ENCODE data around the gene CYREN. TPM values are rescaled to one million over a fixed set of nuclear protein-coding genes. Genes with fewer than 3 reads are reported as not detected.
A peak's percentile ranks its signal among the peaks of the same experiment; 100 is the strongest.
"Not testable (repeated sequence)": the region's sequence is repeated elsewhere in the genome, so short reads cannot be mapped to it uniquely, and the experiment has no call there.

CYREN gene, protein sequence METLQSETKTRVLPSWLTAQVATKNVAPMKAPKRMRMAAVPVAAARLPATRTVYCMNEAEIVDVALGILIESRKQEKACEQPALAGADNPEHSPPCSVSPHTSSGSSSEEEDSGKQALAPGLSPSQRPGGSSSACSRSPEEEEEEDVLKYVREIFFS
- total RNA-seq: 10 to 100 TPM; 51.7 to 54.4 TPM

DNA sequence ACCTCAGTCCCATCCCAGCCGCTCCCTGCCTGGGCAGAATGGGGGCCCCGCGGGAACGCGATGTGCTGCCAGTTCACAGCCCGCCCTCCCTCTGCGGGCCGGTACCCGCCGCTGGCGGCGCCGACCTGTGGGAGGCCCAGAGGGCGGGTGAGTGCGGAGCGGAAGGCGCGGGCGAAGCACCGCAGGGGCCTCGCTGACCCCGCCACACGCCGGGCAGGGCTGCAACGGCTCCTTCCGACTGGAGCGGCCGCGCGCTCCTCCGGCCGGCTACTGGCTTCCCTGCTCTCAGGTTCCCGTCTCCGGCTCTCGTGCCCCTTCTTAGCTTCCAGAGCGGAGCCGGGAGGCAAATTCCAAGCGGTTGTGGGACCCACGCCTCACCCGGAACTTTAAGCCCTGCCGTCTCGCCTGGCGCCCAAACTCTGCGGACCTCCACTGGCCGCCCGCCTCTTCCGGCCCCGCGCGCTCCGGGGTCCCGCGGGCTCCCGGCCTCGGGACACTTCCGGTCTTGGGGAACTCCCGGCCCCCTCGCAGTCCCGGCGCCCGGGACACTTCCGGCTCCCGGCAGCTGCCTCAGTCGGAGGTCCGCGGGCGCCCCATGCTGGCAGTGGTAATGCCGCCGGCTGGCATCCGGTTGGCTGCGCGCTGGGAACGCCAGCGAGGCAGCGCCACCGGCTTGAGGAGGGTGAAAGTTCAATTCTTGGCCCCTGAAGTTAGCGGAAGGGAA, at the start of gene CYREN:
Gene CYREN (minus strand): TSS at position 434 of the 724 bp plus-strand sequence. CDS start 1,785 bp downstream, outside the sequence.
- no peaks in the 10 kb centered on the region for H3K9me3 Mint-ChIP-seq
- peaks cover 48% of the 10 kb centered on the region for H3K4me1 Mint-ChIP-seq
- peak within 1 kb of the TSS; percentile 97 for H3K27ac Mint-ChIP-seq
- H3K36me3 Mint-ChIP-seq: peaks cover 48% of the 10 kb centered on the region
- DNase-seq: peak; percentile 95
- no peaks in the 10 kb centered on the region for H3K27me3 Mint-ChIP-seq
- peak within 1 kb of the TSS; percentile 93 for H3K4me3 Mint-ChIP-seq

DNA sequence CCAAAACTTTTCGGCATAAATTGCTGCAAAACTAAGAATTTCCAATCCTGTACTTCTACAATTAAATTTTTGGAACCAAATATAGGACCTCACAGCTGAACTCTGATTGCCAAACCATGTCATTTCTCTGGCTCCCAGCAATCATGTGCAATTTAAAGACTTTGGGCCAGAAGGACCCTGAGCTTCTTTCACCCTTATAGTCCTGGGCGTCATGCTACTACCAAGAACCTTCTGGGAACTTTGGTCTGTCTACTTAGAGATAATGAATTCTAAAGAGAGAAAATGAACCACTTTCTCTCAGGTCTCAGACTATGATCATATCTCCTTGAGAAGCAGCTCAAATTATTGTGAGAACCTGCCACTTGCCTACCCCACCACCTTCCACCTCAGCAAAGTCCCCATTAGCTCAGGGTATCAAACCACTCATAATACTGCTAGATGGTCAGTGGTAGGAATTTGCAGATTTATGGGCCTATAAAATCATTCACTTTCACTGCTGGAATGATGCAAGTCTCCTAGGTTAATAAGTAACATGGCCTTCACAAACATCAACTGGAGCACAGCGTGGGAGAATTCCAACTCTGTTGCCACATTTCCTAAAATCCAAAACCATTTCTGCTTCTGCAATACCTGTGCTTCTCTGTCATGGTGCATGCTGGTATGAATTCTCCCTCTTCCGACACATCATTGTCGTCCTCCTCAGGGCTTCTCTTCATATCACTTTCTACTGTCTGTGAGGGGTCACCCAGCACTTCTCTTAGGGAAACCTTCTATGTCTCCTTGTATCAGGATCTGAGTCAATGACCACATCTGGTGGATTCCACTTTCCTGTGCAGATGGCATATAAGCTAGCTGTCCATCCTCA, 47.4 kb upstream of the CYREN start:
- H3K27ac Mint-ChIP-seq: no peak overlapping the region
- H3K36me3 Mint-ChIP-seq: no peaks in the 10 kb centered on the region
- H3K27me3 Mint-ChIP-seq: no peaks in the 10 kb centered on the region
- H3K4me3 Mint-ChIP-seq: no peak overlapping the region
- DNase-seq: no peak
- H3K9me3 Mint-ChIP-seq: peaks cover 3% of the 10 kb centered on the region
- no peaks in the 10 kb centered on the region for H3K4me1 Mint-ChIP-seq

DNA sequence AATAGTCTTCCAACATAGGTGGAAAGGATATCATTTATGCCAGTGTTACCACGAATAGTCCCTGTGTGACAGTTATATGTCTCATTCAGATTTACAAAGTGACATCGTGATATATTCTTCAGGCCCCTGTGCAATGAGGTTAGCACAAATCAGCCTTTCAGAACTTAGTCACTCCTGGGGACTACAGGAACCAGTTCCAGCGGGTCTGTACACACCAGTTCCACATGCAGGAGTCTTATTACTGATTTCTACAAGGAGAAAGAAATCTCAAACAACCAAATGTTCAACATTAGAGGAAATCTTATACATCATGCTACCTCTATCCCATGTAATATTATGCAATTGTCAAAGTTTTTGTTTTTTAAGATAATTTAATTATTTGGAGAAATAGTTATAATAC, 45.2 kb upstream of the CYREN start:
- Mint-ChIP-seq H3K4me3 (no peak overlapping the region), H3K9me3 (no peaks in the 10 kb centered on the region), H3K27ac (no peak overlapping the region), H3K36me3 (no peaks in the 10 kb centered on the region), H3K27me3 (no peaks in the 10 kb centered on the region), H3K4me1 (peaks cover 3% of the 10 kb centered on the region)
- no peak for DNase-seq

DNA sequence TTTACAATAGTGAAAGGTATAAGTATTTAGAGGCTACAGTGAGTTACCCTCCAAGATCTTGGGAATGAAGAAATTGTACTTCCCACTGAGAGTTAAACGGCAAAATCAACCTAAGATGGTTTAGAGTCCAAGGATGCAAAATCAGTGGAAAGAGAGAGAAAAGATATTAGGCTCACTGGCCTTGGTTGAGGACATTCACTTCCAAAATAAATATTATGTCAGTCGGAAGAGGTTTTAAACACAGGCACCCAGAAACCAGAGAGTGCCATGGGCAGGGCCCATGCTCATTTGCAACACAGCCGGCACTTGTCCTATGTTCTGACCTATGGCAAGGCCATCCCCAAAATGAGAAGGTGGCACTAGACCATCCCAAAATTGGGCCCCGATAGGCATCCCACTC, 44.7 kb upstream of the CYREN start:
- Mint-ChIP-seq H3K27ac (no peak overlapping the region), H3K4me1 (peaks cover 8% of the 10 kb centered on the region), H3K27me3 (no peaks in the 10 kb centered on the region), H3K4me3 (no peak overlapping the region), H3K9me3 (no peaks in the 10 kb centered on the region), H3K36me3 (no peaks in the 10 kb centered on the region)
- no peak for DNase-seq

DNA sequence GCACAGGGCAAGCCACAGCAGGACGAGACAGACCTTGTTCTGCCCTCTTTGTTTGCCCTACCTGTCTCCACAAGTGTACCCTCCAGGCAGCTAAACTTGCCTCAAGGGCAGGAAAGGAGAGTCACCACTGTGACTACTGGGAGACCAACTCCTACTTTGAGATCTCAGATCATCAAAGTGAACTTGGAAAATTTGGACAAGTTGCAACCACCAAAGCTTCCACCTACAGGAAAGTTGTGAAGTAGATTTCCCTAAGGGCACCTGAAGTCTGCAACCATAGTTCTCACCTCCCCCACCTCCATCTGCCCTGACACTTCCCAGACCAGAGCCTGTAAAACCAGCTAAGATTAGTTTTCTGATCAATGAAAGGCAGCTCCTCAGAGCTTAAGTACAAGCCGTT, 43.3 kb upstream of the CYREN start:
- H3K4me3 Mint-ChIP-seq: no peak overlapping the region
- H3K36me3 Mint-ChIP-seq: no peaks in the 10 kb centered on the region
- DNase-seq: no peak
- peaks cover 19% of the 10 kb centered on the region for H3K4me1 Mint-ChIP-seq
- H3K27ac Mint-ChIP-seq: no peak overlapping the region
- no peaks in the 10 kb centered on the region for H3K27me3 Mint-ChIP-seq
- no peaks in the 10 kb centered on the region for H3K9me3 Mint-ChIP-seq

DNA sequence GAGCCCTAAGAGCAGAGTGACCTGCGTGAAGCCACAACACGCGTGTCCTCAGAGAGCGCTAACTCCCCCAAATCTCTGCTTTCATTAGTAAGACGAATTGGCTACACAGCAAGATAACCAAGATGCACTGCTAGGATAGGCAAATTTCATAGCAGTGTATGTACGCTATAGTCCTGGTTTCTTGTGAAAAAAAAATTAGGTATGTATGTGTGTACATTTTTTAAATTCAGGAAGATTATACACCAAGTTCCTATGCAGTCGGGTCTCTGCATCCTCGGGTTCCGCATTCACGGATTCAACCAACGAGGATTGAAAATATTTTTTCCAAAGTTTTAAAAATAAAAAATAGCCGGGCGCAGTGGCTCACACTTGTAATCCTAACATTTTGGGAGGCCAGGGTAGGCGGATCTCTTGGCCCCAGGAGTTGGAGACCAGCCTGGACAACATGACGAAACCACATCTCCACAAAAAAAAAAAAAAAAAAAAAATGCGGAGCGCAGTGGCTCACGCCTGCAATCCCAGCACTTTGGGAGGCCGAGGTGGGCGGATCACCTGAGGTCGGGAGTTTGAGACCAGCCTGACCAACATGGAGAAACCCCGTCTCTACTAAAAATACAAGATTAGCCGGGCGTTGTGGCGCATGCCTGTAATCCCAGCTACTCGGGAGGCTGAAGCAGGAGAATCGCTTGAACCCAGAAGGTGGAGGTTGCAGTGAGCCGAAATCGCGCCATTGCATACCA, 41.6 kb upstream of the CYREN start:
- H3K4me3 Mint-ChIP-seq: peak overlapping the region; percentile 85
- DNase-seq, H3K36me3 Mint-ChIP-seq, H3K27me3 Mint-ChIP-seq, H3K9me3 Mint-ChIP-seq: not testable (repeated sequence)
- peaks cover 33% of the 10 kb centered on the region for H3K4me1 Mint-ChIP-seq
- peak overlapping the region; percentile 80 for H3K27ac Mint-ChIP-seq

DNA sequence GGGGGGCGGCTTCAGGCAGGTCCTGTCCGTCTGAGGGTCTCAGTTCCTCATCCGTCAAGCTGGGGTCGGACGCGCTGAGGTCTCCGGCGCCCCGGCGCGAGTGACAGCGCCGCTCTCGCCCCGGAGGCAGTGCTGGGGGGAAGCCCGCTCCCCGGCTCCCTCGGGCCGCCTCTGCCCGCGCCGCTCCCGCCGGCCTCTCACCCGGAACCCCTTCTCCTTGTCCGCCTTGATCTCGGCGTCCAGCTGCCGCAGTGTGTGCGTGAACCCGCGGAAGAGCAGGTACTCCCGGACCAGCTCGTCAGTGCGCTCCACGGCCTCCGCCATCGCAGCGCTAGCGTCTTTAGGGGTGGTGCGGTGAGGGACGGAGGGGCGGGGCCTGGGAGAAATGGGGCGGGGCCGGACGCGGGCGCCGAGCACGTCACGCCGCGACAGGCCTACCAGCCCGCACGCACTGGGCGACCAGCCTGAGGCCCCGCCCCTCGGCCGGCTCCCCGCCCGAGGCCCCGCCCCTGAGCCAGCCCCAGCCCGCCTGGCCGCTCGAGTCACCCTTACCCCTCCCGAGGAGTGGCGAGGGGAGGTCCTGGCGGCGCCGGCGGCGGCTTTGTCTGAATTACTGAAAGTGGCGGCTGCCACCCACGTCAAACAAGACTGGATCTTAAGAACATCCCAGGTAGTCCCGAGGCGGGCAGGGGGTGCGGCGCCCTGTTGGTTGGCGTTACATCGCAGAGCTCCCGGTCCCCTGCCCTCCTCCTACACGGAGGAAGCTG, 40.9 kb upstream of the CYREN start, which contains the start of gene WDR91:
Gene WDR91 (minus strand): TSS at position 348 of the 767 bp plus-strand sequence. CDS start 24 bp downstream, at position 324.
- Mint-ChIP-seq H3K27ac (peak within 1 kb of the TSS; percentile 95), H3K27me3 (no peaks in the 10 kb centered on the region), H3K36me3 (no peaks in the 10 kb centered on the region)

DNA sequence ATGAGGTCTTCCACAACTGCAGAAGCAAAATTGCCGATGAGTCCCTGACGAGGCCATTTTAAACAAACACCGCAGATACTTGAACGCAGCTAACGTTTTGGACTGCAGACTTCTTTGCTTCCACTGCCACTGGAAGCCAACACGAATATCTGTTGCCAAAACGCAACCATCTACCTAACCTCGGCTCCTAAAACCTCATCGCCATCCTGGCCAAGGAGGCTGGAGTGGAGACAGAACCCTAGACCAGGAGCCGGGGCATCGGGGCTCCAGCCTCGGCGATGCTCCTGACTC, 40.3 kb upstream of the CYREN start:
- Mint-ChIP-seq H3K27me3 (no peaks in the 10 kb centered on the region), H3K4me1 (peaks cover 43% of the 10 kb centered on the region), H3K9me3 (no peaks in the 10 kb centered on the region), H3K4me3 (peak overlapping the region; percentile 92), H3K27ac (peak overlapping the region; percentile 95), H3K36me3 (no peaks in the 10 kb centered on the region)
- DNase-seq: no peak

More for the DNA sequence above, 40.9 kb upstream of the CYREN start, which contains the start of gene WDR91:
- Mint-ChIP-seq H3K4me3 (peak within 1 kb of the TSS; percentile 92), H3K9me3 (no peaks in the 10 kb centered on the region), H3K4me1 (peaks cover 38% of the 10 kb centered on the region)
- peak; percentile 94 for DNase-seq

DNA sequence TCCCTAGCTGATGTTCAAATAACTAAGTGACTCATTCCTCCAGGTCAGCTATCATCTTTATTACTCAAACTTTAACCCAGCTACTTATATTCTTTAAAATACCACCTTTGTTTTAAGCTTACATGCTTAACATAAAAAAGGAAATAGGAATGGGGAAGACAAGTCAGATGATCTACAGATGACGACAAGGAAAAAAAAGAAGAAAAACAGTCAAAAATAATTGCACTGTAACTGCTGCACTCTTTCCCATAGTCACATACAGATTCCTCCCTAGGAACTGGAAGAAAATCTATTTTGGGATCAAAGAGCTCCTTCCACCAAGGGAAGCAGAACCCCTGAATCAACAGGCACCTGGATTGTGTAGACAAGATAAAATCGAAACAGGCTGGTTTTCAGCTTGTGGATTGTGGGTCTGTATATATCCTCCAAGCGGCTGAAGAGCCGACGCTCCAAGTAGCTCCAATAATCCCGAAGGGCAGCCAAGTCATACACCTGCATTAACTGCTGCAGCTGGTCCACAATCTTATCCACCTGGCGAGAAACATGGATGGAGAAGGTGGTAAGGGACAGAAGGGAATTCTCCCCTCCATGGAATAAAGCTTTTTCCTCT, 38.8 kb upstream of the CYREN start:
- peaks cover 47% of the 10 kb centered on the region for H3K4me1 Mint-ChIP-seq
- no peak overlapping the region for H3K4me3 Mint-ChIP-seq
- H3K9me3 Mint-ChIP-seq: no peaks in the 10 kb centered on the region
- DNase-seq: no peak
- peaks cover 5% of the 10 kb centered on the region for H3K36me3 Mint-ChIP-seq
- H3K27me3 Mint-ChIP-seq: no peaks in the 10 kb centered on the region
- no peak overlapping the region for H3K27ac Mint-ChIP-seq

DNA sequence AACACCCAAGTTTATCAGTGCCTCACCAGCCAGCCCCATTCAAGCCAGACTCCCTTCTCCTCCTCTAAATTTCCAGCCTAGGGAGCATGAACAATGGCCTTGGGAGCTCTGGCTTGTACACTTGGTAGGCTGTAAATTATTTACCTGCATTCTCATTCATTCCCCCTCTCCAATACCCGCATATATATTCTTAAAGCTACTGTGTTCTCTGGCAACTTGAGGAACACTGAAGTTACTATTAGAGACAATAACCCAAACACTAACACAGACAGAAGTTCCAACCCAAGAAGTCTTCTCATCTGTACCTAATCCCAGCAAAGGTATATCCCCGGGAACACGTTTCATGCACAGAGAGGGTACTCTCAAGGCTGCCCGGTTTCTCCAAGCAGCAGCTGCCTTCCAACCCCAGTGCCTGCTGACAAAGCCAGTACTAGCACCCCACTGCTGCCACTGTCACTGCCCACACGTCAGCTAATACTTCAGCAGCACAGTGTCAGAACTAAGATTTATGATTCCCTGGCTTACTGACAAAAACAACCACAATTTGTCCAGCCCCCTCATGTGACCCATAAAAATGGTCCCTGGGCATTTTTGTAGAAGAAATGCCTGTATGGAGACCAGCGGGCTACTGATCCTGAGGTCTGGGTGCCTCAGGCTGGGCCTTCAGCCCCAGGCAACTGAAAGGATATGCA, 37.7 kb upstream of the CYREN start:
- Mint-ChIP-seq H3K4me3 (no peak overlapping the region), H3K27ac (peak overlapping the region; percentile 36), H3K9me3 (no peaks in the 10 kb centered on the region), H3K4me1 (peaks cover 53% of the 10 kb centered on the region), H3K27me3 (no peaks in the 10 kb centered on the region), H3K36me3 (peaks cover 16% of the 10 kb centered on the region)
- DNase-seq: no peak

DNA sequence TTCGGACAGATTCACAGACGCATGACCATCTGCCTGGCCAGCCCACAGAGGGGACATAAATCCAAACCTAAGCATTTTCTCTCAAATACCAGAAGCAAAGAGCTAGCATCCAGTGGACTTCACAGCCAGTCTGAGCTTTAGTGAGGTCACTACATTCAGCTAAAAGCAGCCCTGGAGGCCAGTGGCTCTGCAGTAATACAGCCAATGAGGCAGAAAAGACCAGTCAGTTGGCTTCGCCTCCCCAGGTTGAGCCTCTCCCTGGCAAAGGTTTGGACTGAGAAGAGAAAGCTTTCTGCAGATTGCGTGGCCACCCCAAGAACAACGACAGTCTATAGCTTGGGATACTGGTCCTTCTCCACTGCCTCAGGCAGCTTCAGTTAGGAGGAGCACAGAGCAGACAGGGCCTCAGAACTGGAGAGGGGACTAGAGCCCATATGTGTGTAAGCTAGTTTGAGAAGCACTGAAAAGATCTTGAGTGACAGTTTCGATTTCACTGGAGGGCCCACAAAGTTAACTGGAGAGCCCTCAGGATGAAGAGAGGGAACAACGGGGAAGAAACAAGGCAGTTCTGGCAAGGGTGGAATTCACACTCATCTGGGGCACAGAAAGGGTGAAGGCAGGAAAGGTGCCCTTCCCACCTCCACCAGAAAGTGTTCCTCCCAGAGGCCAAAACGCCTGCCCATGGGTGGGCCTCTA, 37.0 kb upstream of the CYREN start:
- Mint-ChIP-seq H3K27ac (peak overlapping the region; percentile 57), H3K27me3 (no peaks in the 10 kb centered on the region), H3K36me3 (peaks cover 16% of the 10 kb centered on the region), H3K4me3 (no peak overlapping the region), H3K4me1 (peaks cover 55% of the 10 kb centered on the region), H3K9me3 (no peaks in the 10 kb centered on the region)
- DNase-seq: no peak

DNA sequence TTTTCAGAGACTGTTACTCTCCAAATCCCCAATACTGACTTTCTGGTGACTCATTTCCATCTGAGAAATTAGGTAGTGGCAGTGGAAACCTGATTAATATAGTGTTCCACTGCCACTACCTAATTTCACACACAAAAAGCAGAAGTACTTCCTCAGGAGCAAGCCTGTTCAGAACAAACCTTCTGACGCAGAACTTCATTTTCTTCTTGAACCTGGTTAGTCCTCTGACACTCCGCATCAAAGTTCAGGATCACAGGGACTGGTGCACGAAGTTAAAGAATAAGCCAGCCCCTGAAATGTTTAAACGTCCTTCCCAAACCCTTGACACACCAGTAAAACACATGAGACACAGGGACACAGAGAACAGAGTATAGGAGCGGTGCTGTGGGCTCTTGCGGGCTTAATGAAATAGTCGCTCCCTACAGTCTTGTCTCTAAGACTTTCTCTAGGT, 36.5 kb upstream of the CYREN start:
- no peaks in the 10 kb centered on the region for H3K9me3 Mint-ChIP-seq
- peak overlapping the region; percentile 57 for H3K27ac Mint-ChIP-seq
- peak overlapping the region; percentile 26 for H3K4me3 Mint-ChIP-seq
- peaks cover 19% of the 10 kb centered on the region for H3K36me3 Mint-ChIP-seq
- H3K27me3 Mint-ChIP-seq: no peaks in the 10 kb centered on the region
- H3K4me1 Mint-ChIP-seq: peaks cover 59% of the 10 kb centered on the region
- DNase-seq: no peak

DNA sequence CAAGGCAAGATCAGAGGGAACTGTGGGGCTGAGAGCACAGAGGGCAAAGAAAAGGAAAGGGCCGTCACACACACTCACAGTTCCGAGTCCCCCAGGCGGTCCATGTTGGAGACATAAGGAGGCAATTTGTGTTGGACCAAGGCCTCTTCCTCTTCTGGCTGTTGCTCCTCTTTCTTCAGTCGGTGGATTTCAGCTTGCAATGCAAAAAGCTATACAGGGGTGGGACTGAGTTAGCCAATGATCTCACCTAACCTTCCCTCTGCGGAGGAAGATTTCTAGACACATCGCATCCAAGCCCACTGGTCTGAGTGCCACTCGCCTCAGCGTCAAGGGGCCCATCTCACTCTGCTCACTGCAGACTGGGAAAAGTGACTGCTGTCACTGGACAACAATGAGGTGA, 35.3 kb upstream of the CYREN start:
- Mint-ChIP-seq H3K27ac (no peak overlapping the region), H3K36me3 (peaks cover 23% of the 10 kb centered on the region), H3K27me3 (no peaks in the 10 kb centered on the region), H3K4me1 (peaks cover 60% of the 10 kb centered on the region), H3K4me3 (no peak overlapping the region), H3K9me3 (no peaks in the 10 kb centered on the region)
- DNase-seq: no peak
